Left forelimb (tissue), 1 donor: ENCODE data around the gene HIBCH.
"Not testable (repeated sequence)": the region's sequence is repeated elsewhere in the genome, so short reads cannot be mapped to it uniquely, and the experiment has no call there.

Experiments
- DNase-seq: peaks from one replicate; pipeline ENCODE4 v3.0.0-alpha.2; 2018; ENCODE audit warnings: low spot score

HIBCH gene

DNA sequence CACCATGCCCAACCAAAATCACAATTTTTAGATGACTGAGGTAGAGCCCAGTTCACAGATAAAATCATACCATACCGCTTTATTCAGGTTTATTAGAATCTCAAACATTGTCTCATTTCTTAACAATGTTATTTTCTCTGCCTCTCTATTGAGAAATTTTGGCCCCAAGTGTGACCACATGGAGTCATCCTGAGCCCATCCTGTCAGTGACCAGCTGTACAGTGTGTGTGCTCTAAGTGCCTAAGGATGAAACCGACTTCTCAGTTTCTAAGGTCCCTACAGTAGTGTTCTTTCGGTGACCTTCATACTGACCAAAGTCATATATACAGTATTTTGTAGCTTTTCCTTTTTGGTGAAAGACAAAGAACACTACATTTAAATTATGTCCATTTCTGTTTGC, 133.4 kb downstream of the HIBCH start:
- DNase-seq, result no peak

DNA sequence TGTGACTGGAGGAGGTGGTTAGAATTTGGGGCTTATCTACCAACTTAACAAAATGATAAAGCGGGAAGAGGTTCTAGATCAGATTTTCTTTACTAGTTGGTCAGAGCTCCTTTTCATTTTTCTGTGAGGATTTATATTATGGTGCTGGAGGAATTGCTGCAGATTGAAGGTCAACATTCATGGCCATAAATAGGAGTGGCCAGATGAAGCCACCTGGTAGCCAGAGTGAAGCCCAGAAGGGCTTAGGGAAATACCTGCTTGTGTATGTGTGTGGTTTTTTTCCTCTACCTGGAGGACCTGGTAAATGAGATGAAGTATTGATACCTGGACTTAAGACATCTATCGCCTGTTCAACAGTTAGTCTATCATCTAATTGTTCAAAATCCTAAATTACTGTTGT, 134.2 kb downstream of the HIBCH start:
- DNase-seq, result no peak

DNA sequence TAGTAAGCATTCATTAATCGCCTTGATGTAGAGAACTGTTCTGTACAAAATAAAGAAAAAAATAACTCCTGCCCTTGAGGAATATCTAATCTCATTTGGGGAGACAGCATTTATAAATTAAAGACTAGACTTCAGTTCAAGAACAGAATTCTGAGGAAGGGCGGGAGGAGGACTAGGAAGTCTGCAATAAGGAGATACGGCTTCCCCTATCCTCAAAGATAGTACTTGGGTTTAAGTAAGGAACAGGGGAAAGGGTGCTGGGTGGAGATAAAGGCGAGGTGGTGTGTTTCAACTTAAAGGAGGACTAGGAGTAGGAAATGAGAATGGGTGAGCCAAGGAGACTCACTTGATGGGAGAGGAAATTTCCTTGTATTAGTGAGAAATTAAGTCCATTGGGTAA, 135.2 kb downstream of the HIBCH start:
- no peak for DNase-seq

DNA sequence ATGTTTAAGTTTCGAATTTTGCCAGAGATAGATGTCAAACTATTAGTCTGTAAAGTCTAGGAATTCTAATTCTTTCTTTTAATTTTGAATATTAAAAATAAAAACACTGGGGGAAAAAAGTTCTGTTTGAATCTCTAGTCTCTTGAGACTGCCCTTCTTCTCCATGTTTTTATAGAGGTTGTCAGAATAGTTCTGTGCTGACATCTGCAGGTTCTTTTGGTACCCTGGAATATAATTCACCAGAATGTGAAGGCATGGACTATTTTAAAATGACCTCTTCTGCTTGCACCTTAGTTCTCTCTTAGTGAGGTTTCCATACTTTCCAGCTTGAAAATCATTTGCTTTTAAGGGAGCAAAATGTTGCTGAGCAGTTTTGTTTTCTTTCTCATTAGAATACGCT, 136.1 kb downstream of the HIBCH start:
- no peak for DNase-seq

DNA sequence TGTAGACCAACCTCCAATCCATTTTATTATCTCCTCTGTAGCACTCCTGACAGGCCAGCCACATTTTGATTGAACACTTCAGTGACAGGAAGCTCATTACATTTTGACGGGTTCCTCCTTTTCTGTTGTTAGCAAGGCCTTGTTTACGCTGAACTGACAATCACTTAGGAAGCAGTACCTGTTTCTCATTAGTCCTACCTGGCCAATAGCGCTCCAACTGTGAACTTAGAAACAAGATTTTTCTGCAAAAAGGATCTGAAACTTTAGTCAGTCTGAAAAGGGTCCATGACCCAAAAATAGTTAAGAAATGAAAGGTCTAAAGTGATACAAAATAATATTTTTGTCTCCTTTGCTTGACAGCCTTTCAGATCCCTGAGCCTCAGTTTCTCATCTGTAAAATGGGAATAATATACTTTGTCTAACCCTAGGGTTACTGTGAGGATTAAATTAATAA, 137.5 kb downstream of the HIBCH start:
- no peak for DNase-seq

DNA sequence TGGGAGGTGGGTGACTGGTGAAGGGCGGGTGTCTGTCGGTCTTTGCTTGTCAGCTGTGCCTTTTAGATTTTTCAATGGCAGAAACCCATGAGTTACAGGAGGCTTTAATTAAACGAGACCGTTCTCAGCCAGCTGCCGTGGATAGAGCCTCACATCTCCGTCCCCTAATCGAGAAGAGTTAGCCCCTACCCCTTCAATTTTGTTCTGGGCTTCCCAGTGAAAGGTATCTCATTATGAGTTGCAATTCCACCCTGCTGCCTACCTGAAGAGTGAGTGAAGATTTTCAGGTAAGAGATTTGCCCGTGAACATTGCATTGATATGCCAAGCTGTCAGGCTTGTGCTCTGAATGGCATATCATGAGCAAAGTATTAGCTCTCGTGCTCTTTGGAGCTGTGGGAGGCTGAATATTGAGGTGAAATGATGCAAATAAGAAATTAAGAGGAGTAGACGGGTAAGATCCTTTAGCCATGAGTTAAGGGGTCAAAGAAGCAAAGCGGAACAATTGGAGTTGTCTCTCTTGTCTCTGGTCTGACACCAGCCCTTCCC, 138.4 kb downstream of the HIBCH start:
- DNase-seq, result no peak

DNA sequence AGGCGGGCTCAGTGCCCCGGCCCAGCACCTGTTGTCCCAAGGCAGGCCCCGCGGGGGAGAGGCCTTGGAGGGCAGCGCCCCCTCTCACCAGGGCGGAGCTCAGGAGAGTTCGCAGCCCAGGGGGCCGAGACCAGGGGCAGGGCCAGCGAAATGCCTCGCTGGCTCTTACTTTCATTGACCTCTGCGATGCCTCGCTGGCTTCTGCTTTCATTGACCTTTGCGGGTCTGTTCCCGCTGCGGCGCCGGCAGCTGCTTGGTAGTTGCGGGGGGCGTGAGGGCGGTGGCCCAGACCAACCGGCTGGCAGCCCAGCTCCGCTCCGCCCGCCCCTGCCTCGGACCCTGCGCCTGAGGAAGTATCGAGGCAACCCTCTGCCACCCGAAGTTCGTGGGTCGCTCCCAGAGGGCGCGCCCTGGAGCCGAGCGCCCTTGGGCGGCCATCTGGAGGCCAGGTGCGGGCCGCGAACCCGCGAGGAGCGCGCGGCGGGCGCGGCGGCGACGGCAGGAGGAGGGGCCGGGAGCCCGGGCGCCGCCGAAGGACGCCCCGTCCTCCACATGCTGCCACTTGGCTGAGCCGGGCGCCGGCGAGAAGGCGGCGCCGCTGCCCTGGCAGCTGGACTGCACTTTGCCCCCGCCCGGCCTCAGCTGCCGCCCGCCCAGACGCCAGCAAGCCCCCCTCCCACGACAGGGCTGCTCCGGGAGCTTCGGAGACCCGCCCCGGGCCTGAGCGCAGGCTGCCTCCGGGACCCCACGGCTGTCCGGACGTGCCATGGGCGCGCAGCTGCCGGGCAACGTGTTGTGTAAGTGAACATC, 139.1 kb downstream of the HIBCH start:
- peak; percentile 78 for DNase-seq

DNA sequence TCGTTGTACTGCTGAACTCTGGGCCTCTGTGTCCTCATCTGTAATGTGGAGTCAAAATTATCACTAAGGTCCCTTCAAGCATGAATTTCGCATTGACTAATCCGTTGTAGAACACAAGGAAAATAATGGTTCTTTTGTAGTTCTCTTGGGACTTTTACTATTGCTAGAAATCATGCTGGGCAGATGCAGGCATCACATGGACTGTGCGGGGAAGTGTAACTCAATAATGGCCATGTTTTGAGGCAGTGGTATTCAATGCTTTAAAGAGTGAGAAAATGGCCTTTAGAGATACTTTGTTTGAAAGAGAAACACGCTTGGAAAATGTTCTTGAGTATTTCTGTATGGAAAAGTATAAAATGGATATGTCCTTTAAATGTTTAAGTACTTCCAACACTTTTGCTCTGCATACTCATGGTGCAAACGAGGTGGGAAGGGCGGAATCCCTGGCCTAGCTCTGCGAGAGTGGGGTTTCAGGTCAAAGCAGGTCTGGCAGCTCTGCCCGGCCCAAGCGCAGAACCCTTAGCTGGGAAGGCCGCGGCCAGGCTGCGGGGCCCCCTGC, 139.8 kb downstream of the HIBCH start:
- no peak for DNase-seq

DNA sequence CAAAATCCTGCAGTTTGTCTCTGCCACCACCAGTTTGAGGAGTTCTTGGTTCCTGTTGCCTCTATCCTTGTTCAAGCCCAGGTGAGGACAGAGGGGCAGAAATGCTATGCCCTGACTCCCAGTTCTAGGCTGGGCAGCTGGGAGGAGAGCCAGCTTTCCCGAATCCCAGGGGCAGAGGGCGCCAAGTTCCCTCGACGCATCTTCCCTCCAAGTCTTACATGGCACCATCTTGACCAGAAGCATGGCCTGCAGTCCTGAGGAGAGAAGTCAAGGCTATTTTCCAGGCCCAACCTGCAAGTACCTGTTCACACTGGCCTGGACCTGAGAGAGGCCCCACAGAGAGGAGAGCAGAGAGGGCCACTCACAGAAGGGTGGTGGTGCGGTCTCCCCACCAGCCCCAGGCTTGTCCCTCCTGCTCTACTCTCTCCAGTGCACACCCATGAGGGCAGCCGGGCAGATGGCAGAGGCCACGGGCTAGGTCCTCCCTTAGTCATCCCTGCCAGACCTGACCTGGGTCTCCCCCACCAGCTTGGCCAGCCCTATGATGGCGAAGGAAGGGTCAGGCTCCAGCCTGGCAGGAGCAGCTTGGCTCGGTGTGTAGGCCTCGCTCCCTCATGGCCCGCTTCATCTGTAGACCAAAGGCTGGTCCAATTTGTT, 141.4 kb downstream of the HIBCH start:
- no peak for DNase-seq

DNA sequence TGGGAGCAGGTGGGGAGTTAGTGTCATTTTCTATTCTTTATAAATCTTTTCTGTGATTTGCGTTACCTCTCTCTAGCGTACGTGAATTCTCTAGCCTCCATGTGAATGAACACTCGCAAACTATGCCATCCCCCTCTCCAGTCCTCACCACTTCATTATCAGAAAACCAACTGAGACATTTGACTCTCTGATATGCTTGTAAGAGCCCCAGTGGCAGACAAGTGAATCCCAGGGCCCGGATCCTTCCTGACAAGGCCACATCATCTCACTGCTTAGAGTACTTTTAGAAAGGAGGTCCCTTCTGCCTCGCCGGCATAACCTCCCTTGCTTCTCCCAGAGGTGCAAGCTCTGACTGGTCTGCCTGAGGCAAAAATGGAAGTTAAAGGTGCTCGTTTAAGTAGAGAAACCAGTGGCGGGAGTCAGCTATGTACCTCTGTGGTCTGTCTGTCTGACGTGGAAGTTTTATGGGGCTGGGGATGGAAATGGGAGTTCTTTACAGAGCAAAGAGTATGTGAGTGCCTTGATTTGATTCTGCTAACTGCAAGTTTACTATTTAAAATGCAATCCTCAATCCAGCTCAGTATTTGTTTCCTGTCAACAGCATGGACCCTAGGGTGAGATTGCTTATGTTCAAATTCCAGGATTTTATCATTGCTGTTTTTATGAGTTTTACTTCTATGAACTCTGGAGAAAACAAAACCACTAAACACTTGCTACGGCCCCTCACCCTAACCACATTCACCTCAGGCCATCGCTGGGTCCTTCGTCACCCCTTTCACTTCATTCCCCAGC, 142.2 kb downstream of the HIBCH start:
- no peak for DNase-seq

DNA sequence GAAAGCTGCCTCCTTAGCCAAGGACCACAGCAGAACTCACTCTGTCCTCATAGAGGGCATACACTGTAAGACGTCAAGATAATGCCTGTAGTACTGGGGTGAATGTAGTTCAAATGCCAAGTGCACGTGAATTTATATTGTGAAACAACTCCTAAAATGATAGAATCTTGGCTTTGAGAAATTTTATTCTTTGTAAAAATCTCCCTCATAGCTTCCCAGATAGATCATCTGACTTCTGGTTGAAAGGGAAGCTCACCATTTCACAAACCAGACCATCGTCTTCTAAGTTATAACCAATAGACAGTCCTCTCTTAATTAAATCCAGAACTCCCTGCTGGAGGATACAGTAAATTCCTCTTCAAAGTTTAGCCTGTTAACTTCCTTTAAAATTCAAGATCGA, 146.2 kb downstream of the HIBCH start:
- no peak for DNase-seq

DNA sequence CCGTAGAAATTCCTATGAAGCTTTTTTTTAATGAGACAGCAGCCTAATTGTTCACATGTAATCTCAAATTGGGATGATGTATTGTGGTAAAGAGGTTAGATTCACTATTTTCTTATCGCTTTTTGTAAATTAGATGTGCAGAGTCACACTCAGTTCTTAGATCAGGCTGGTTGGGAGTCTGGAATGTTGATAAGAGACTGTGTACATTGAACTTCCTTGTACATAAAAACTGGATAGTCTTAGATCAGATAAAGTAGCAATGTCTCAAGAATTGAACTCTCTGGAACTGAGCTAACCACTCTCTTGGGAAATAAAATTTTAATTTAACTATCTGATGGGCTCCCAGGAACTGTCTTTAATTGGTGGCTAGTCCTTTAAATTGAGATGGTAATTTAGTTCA, 149.0 kb downstream of the HIBCH start:
- no peak for DNase-seq

DNA sequence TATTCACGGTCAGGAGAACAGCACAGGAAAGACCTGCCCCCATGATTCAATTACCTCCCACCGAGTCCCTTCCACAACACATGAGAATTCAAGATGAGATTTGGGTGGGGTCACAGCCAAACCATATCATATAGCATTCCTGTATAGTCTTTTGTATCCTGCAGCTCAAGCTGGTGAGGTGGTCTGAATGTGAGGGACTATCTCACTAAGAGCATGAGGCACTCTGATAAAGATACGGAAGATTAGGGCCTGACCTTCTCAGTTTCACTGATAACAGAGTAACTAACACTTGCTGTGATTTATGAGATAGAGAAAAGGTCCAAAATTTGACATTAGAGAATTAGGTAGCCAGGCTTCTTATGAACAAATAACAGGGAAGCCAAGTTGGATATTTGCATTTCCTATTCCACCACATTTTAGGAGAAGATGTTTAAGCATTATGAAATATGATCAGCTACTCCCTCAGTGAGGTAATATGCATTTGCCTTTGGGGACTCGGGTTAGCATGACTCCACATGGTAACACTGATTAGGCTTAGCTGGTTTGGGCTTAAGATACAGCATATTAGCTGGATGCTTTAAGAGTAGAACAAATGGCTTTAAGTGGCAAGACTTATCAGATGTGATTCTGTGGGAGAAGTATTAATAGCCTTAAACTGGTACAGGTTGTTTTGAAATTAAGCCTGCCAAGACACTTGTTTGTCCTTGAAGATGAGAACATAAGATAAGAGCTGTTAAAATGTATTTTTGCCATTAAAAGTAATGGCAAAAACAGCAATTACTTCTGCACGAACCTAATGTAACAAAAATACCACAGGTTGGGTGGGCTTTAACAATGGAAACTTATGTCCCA, 150.2 kb downstream of the HIBCH start:
- no peak for DNase-seq

DNA sequence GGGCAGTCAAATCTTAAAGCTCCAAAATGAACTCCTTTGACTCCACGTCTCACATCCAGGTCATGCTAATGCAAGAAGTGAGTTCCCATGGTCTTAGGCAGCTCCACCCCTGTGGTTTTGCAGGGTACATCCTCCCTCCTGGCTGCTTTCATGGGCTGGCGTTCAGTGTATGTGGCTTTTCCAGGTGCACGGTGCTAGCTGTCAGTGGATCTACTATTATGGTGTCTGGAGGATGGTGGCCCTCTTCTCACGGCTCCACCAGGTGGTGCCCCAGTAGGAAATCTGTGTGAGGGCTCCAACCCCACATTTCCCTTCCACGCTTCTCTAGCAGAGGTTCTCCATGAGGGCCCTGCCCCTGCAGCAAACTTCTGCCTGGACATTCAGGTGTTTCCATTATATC, 151.9 kb downstream of the HIBCH start:
- DNase-seq, result no peak

DNA sequence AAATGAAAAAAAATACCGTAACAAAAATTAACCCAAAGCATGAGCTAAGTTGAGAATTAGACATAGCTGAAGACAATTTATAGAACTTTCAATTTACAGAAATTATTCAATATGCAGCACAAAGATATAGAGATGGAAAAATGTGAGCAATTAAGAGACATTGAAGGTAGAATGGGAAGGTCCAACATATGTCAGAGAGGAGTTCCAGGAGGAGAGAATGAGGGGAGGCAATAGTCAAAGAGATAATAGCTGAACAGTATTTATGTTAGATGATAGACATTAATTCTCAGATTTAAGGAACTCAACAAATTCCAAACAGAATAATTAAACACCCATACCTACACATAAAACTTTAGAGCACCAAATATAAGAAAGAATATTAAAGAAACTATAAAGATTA, 154.1 kb downstream of the HIBCH start:
- no peak for DNase-seq

DNA sequence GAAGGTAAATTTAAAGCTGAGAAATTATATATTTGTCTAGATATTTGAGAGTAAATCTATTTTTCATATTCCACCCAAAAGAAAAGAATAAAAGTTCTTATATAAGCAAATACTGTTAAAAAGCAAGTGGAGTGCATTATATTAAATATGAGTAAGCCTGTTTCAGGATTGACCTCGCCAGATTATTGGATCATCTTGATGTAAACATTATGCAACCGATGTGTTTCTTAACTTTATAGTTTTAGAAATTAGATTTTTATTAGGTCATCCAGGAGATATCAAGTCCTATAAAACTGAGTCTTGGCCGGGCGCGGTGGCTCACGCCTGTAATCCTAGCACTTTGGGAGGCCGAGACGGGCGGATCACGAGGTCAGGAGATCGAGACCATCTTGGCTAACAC, 156.8 kb downstream of the HIBCH start:
- DNase-seq, result no peak

DNA sequence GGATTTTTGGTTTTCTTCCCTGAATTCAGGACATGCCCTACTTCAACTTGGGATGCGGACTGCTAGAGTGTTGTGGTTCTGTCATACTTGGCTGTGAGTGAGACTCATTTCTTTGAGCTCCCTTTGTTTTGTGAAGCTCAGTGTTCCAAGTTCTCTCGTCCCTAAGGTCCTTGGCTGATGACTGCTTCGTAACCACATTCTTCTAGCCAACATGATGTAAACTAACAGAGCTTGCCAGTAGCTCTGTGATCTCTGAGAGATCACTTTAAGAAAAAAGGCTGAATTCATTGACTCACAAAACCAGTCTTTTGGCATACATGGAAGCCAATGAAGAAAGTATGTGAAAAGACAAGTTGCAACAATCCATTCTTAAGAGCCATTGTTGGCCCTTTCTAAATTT, 160.2 kb downstream of the HIBCH start:
- no peak for DNase-seq

DNA sequence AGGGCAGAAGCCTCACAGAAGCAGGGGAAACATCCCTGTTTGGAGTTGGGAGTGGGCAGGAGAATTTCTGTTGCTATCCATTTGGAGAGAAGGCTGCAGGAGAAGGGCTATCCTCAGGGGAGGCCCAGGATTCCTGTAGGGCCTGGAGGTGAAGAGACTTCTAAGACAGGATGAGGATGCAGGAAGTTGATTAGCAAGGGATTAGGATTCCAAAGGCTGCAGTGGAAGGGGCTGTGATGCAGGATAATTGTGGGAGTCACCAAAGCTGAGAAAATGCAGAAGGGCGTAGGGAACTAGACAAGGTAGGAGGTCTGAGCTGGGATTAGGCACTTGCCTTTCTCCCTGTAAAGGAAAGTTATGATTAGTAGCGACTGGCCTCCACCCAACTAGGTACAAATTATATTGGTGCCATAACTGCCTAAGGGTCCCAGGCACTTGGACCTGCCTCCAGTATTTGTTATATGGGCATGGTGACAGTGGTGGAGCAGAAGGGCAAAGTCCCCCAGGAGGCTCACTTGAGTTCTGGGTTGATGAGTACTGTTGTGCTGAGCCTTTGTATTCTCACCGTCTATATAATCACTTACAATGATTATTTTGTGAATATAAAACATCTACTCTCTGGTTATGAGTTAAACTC, 160.7 kb downstream of the HIBCH start:
- no peak for DNase-seq

DNA sequence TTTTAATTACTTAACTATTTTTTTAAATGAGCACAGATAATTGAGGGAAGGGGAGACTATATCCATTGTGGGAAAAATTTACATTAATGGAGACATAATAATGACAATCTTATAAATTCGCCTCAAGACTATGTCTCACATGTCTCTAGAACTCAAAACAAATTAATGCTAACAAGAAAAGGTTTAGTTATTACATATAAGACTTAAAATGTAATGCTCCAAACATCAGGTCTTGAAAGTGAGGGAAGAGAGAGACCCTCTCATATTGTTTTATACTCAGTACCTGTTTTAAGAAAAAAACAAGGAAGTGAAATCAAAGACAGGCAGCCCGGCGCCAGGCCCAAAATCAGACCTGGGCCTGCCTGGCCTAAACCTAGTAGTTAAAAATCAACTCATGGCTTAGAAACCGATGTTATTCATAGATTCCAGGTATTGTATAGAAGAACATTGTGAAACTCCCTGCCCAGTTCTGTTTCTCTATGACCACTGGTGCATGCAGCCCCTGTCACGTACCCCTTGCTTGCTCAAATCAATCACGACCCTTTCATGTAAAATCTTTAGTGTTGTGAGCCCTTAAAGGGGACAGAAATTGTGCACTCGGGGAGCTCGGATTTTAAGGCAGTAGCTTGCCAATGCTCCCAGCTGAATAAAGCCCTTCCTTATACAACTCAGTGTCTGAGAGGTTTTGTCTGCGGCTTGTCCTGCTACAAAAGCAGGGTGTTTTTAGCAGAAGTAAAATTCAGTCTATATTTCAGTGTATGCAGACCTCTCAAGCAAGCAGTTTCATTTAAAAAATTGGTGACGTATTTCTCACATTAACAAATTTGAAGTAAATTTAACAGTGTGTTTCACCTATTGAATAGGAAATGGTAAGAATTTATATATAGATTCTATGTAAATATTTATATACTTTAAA, 161.8 kb downstream of the HIBCH start:
- DNase-seq, result not testable (repeated sequence)
